Measurements from ENCODE around the gene TMEM87A. TPM values are rescaled to one million over a fixed set of nuclear protein-coding genes. Genes with fewer than 3 reads are reported as not detected.
"Not testable (repeated sequence)": the region's sequence is repeated elsewhere in the genome, so short reads cannot be mapped to it uniquely, and the experiment has no call there.

Gene TMEM87A
- polyA plus RNA-seq, 5 donors: 61.6 to 76.1 (median 74.7) TPM

GRCh38 chr15:42273900-42274701 lies 868 bp upstream of the TMEM87A start:
- DNase-seq: peak; percentile 63

DNA sequence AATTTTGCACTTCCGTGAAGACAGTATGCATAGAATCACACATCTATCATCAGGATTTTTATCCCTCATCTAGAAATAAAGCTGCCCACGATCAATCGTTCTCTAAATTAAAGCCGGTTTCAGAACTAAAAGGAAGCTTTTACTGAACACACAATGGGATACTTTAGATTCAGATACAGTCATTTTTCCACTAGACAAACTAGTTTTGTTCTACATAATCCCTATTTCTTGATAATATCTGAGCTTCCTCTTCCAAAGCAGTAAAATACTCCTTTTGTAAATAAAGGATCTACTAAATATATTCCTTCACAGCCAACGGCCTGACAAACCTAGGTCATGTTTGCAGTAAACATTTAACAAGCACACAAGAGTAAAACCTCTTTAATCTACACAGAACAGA lies 2.2 kb downstream of the TMEM87A start:
- DNase-seq: no peak

- DNase-seq: no peak
Measured at GRCh38 chr15:42270551-42270950, 2.7 kb downstream of the TMEM87A start.

DNA sequence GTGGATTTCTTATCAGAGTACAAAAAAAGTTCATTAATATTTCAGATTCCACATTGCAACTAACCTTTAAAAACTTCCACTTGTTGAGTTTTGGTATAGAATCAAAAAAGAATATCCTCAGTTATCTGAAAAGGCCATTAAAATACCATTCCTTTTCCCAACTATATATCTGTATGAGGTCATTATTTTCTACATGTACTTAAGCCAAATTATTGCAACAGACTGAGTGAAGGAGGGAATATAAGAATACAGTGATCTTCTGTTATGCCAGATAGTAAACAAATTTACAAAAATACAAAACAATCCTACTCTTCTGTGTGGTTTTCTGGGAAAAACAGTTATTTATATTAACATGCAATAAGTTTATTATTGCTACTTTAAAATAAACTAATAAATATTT lies 5.9 kb downstream of the TMEM87A start:
- peak in 1 of 2 donors; percentile 16 for DNase-seq

- no peak for DNase-seq
Measured at GRCh38 chr15:42264795-42265194, 8.4 kb downstream of the TMEM87A start.

- no peak for DNase-seq
Measured at GRCh38 chr15:42253300-42253699, 19.9 kb downstream of the TMEM87A start.

- DNase-seq: no peak
Measured at GRCh38 chr15:42240823-42241222, 32.4 kb downstream of the TMEM87A start.

DNA sequence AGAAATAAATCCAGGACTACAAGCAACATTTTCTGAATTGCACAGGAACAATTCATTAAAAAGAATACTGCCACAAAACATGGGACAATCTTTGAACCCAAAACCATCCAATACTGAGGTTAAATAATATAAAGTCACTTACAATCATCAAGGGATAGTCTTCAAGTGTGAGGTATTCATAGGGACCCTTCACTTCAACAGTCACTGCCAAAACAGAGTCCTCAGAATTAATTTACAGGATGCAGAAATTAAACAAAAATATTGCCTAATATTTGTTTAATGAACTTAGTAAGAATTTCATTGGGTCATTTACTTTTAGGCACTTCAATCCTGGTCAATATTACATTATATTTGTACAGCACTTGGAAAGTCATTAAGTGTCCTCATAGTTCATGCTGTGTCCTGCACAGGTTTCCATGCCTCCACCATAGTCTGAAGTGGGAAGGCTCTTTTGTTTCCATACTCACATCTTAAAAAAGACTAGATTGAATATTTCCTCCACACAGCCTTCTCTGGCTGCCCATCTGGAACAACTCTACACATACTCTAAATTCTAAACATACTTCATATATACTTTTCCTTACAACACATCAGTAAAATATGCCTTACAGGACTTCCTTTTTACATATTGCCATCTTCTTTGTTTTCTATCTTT lies 33.6 kb downstream of the TMEM87A start:
- peak in 1 of 2 donors; percentile 12 for DNase-seq

DNA sequence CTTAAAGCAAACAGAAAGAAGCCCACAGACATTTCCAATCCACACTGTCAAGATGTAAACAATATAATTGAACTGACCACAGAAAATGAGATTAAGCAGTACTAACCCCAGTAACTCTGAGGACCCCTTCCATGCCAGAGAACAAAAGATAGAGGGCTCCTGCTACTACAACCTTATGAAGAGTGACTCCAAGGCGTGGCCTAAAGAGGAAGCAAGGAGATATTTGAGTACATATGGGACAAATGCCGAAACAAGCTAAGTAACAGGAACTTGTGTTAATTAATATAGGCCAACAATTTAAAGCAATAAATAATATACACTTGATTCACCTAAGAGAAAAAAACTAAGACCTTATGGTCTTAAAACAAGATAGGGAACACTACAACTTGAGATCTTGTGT lies 40.1 kb downstream of the TMEM87A start:
- no peak for DNase-seq

DNA sequence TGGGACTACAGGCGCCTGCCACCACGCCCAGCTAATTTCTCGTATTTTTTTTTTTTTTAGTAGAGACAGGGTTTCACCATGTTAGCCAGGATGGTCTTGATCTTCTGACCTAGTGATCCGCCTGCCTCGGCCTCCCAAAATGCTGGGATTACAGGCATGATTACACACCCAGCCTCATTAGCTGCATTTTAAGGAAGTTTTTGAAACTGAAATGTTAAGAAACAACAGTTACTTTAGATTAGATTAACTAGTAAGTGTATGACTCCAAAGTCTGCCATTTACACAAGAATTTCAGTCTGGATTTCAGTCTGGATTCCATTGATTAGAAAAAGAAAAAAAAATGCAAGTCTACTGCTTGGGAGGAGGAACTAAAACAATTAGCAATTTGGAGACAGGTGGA lies 40.6 kb downstream of the TMEM87A start:
- no peak for DNase-seq

- no peak for DNase-seq
Measured at GRCh38 chr15:42231088-42231487, 42.1 kb downstream of the TMEM87A start.

GRCh38 chr15:42228981-42229380 lies 44.3 kb downstream of the TMEM87A start:
- not testable (repeated sequence) for DNase-seq

- no peak for DNase-seq
Measured at GRCh38 chr15:42228036-42228435, 45.2 kb downstream of the TMEM87A start.

GRCh38 chr15:42226648-42227047 lies 46.6 kb downstream of the TMEM87A start:
- no peak for DNase-seq

DNA sequence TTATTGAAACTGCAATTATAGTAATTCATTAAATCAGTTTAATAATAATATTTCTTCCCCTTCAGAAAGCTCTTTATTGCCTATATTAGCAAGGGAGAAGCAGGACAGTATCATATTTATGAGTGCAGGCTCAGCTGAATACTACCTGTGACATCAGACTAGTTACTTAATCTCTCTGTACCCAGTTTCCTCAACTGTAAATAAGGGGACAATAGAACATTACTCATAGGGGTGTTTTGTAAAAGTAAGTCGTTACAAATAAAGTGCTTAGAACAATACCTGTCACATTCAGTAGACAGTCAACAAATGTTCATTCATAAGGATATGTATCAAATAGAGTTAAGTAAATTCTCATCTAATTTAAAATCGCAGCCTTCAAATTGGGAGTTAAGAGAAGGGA lies 53.0 kb downstream of the TMEM87A start:
- no peak for DNase-seq

DNA sequence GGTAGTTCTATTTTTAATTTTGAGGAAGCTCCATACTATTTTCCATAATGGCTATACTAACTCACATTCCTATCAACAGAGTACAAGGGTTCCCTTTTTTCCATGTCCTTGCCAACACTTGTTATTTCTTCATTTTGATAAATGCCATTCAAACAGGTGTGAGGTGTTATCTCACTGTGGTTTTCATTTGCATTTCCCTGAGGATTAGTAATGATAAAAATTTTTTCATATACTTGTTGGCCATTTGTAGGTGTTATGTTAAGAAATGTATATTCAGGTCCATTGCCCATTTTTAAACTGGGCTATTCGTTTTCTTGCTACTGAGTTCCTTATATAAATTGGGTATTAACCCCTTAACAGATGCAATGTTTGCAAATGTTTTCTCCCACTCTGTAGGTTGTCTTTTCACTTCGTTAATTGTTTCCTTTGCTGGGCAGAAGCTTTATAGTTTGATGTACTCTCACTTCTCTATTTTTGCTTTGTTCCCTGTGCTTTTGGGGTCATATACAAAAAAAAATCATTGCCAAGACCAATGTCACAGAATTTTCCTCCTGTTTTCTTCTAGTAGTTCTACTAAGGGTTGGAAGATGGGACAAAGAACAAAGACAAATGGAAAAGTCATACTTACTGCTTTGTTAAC lies 54.2 kb downstream of the TMEM87A start:
- no peak for DNase-seq

DNA sequence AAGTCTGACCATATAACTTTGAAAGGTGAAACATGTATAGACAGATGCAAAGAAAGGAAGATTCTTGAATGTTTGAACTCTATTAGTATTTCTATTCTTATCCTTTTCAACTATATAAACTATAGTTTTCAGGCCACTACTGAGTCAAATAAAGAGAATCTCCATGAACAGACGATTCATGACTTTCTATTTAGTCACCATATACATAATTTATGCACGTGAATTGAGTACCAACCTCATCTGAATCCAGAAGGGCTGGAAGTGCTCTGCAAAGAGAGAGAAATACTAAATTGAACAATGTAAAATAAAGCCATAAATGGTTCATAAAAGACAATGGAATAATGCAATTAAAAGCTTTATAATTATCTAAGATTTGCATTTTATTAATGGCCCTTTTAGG lies 55.7 kb downstream of the TMEM87A start:
- DNase-seq: no peak

- DNase-seq: no peak
Measured at GRCh38 chr15:42215913-42216829, 57.1 kb downstream of the TMEM87A start.

- DNase-seq: no peak
Measured at GRCh38 chr15:42214600-42214999, 58.6 kb downstream of the TMEM87A start.

GRCh38 chr15:42213511-42213910 lies 59.7 kb downstream of the TMEM87A start:
- DNase-seq: no peak

DNA sequence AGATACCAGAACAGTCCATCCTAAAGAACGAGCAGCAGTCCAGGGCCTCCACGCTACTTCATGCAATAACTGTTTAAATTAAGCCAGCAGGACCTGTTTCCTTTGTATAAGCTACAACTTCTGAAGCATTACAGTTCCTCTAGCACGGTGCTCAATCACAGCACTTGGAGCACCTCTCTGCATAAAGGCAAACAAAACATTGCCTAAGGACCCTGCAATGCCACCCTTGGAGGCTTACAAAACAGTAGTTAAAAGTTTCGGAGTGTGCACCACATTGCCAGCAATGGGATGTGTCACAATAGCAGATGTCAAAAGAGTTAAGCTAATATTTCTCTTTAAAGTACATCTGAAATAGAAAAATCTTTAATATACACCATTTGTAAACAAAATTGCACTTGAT lies 62.5 kb downstream of the TMEM87A start:
- DNase-seq: peak; percentile 26 to 31
